HUES64 (cell line): ENCODE data around the gene TCF3.

ENCODE experiments used
- H3K27ac ChIP-seq: 2 replicates; pipeline ENCODE4 v1.7.0; 2013; ENCODE audit warnings: low read depth, low read length, inconsistent platforms
- H3K27me3 ChIP-seq: 2 replicates; pipeline ENCODE4 v1.6.1; 2013; ENCODE audit warnings: mild to moderate bottlenecking, low read length; ENCODE audit not compliant: insufficient read depth
- H3K36me3 ChIP-seq: 2 replicates; pipeline ENCODE4 v1.6.1; 2013; ENCODE audit warnings: mild to moderate bottlenecking, low read length; ENCODE audit not compliant: insufficient read depth
- H3K4me1 ChIP-seq: 2 replicates; pipeline ENCODE4 v1.6.1; 2013; ENCODE audit warnings: mild to moderate bottlenecking, low read length, moderate library complexity; ENCODE audit not compliant: insufficient read depth
- H3K4me3 ChIP-seq: 2 replicates; pipeline ENCODE4 v1.5.1; 2013; ENCODE audit warnings: mild to moderate bottlenecking, low read length, moderate library complexity
- H3K9ac ChIP-seq: 2 replicates; pipeline ENCODE4 v1.6.1; 2013; ENCODE audit warnings: mild to moderate bottlenecking, low read depth, low read length
- H3K9me3 ChIP-seq: 2 replicates; pipeline ENCODE4 v1.6.1; 2013; ENCODE audit warnings: low read depth, low read length; ENCODE audit not compliant: insufficient read depth
- WGBS: fragments of 150-250, 120-280 bp; methylation state at CpG from one replicate; pipeline ENCODE4 v1.1.7; 2013; ENCODE audit warnings: missing lambda C conversion rate; 5-methylcytosine and 5-hydroxymethylcytosine counted together

TCF3 gene

GRCh38 chr19:1621574-1621973 is 30.8 kb downstream of the TCF3 start:
- H3K36me3 ChIP-seq: peaks cover 86% of the 10 kb centered on the region
- no peak overlapping the region for H3K4me3 ChIP-seq
- H3K9me3 ChIP-seq: no peaks in the 10 kb centered on the region
- H3K4me1 ChIP-seq: no peaks in the 10 kb centered on the region
- H3K27me3 ChIP-seq: no peaks in the 10 kb centered on the region
- 90% methylated on average over 23 of the region's 23 CpGs for WGBS
- no peak overlapping the region for H3K27ac ChIP-seq
- H3K9ac ChIP-seq: no peak overlapping the region; the same call in 1 of the 2 replicates

DNA sequence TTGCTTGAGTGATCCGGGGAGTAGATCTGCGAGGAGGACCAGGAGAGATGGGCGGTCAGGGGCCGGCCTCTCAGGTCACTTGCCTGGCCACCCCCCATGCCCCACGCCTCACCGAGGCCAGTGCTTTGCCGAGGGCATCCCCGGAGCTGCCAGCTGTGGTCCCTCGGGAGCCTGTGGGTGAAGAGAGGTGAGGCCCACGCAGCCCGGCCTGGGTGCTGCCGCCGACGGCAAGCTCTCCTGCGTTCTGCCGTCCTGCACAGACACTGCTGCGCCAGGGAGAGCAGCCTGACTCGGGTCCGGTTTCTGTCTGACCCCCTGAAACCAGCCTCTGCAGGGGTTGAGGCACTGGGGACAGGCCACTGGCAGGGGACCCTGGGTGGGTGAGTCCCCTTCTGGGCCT is 31.4 kb downstream of the TCF3 start:
- Histone ChIP-seq H3K9ac (no peak overlapping the region), H3K4me3 (no peak overlapping the region), H3K27me3 (no peaks in the 10 kb centered on the region), H3K9me3 (no peaks in the 10 kb centered on the region), H3K27ac (no peak overlapping the region), H3K36me3 (peaks cover 87% of the 10 kb centered on the region), H3K4me1 (no peaks in the 10 kb centered on the region)
- WGBS: 94% methylated on average over 19 of the region's 19 CpGs

- 87% methylated on average over 11 of the region's 11 CpGs for WGBS
- no peaks in the 10 kb centered on the region for H3K27me3 ChIP-seq
- no peaks in the 10 kb centered on the region for H3K9me3 ChIP-seq
- no peak overlapping the region for H3K9ac ChIP-seq
- H3K4me3 ChIP-seq: no peak overlapping the region
- no peak overlapping the region for H3K27ac ChIP-seq
- no peaks in the 10 kb centered on the region for H3K4me1 ChIP-seq
- H3K36me3 ChIP-seq: peaks cover 87% of the 10 kb centered on the region
Measured at GRCh38 chr19:1620502-1620901, 31.9 kb downstream of the TCF3 start.

GRCh38 chr19:1619703-1620102 is 32.7 kb downstream of the TCF3 start:
- Histone ChIP-seq H3K27me3 (no peaks in the 10 kb centered on the region), H3K4me3 (no peak overlapping the region), H3K4me1 (no peaks in the 10 kb centered on the region), H3K9me3 (no peaks in the 10 kb centered on the region), H3K36me3 (peaks cover 87% of the 10 kb centered on the region), H3K27ac (no peak overlapping the region), H3K9ac (no peak overlapping the region)
- WGBS: 95% methylated on average over 18 of the region's 18 CpGs

- no peaks in the 10 kb centered on the region for H3K27me3 ChIP-seq
- no peak overlapping the region for H3K27ac ChIP-seq
- no peak overlapping the region for H3K4me3 ChIP-seq
- no peak overlapping the region for H3K9ac ChIP-seq
- H3K36me3 ChIP-seq: peaks cover 88% of the 10 kb centered on the region
- H3K4me1 ChIP-seq: no peaks in the 10 kb centered on the region
- H3K9me3 ChIP-seq: no peaks in the 10 kb centered on the region
- 97% methylated on average over 26 of the region's 26 CpGs for WGBS
Measured at GRCh38 chr19:1619094-1619439, 33.3 kb downstream of the TCF3 start.

GRCh38 chr19:1618157-1619093 is 34.0 kb downstream of the TCF3 start:
- Histone ChIP-seq H3K9me3 (no peaks in the 10 kb centered on the region), H3K4me1 (no peaks in the 10 kb centered on the region), H3K27ac (no peak overlapping the region), H3K4me3 (no peak overlapping the region), H3K9ac (no peak overlapping the region), H3K27me3 (no peaks in the 10 kb centered on the region), H3K36me3 (peaks cover 88% of the 10 kb centered on the region)
- WGBS: 86% methylated on average over 24 of the region's 24 CpGs

DNA sequence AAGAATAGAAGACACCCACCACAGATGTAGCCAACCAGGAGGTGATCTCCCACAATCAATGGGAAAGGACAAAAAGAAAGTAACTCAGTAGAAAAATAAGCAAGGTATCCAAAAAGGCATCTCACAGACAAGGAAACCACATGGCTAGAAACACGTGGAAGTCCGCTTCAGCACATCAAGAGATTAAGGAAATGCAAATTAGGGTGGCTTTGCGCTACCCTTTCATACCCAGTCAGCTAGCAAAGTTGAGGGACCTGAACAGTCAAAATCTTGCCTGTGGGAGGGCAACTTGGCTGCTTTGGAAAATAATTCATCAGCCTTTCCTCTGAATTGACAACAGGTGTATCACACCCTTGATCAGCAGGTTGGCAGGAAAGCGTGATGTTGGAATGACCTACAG is 35.5 kb downstream of the TCF3 start:
- H3K4me1 ChIP-seq: no peaks in the 10 kb centered on the region
- H3K9me3 ChIP-seq: no peaks in the 10 kb centered on the region
- 75% methylated on average over 4 of the region's 4 CpGs for WGBS
- H3K27ac ChIP-seq: no peak overlapping the region
- no peaks in the 10 kb centered on the region for H3K27me3 ChIP-seq
- H3K36me3 ChIP-seq: peaks cover 90% of the 10 kb centered on the region
- no peak overlapping the region for H3K4me3 ChIP-seq
- no peak overlapping the region for H3K9ac ChIP-seq

DNA sequence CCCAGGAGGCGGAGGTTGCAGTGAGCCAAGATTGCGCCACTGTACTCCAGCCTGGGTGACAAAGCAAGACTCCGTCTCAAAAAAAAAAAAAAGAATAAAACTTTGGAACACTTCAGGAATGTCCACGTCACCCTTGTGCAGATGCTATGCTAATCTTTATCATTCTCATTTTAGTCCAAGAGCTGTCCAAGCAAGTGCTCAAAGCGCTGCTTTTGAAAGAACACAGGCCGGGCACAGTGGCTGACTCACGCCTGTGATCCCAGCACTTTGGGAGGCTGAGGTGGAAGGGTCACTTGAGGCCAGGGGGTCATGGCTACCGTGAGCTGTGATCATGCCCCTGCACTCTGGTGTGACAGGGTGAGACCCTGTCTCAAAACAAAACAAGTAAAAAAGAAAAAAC is 36.0 kb downstream of the TCF3 start:
- Histone ChIP-seq H3K27me3 (no peaks in the 10 kb centered on the region), H3K4me1 (no peaks in the 10 kb centered on the region), H3K4me3 (no peak overlapping the region), H3K9me3 (no peaks in the 10 kb centered on the region), H3K9ac (no peak overlapping the region), H3K27ac (no peak overlapping the region), H3K36me3 (peaks cover 91% of the 10 kb centered on the region)
- WGBS: 95% methylated on average over 8 of the region's 8 CpGs

DNA sequence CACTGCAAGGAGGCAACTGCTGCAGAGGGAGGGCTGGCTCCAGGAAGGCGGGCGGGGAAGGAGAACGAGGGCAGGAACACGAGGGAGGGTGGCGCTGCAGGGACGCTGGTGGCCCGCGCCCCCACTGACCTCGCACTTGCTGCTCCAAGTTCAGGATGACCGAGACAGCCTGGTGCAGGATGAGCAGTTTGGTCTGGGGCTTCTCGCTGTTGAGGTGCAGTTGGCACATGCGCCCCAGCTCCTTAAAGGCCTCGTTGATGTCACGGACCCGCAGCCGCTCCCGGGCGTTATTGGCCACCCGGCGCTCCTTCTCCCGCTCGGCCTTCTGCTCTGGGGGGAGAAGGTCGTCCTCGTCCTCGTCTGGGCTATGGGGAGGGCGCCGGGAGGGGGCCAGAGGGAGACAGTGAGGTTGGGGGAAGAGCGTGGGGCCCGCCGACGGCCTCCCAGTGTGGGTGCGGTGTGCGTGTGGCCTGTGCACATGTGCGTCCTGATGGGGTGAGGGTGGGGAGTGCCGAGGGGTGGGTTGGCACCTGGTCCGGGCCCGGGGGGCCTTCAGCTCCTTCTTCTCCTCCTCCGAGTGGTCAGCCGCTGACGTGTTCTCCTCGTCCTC is 37.2 kb downstream of the TCF3 start:
- no peaks in the 10 kb centered on the region for H3K9me3 ChIP-seq
- H3K36me3 ChIP-seq: peaks cover 94% of the 10 kb centered on the region
- WGBS: 93% methylated on average over 41 of the region's 41 CpGs
- H3K9ac ChIP-seq: no peak overlapping the region
- H3K27me3 ChIP-seq: no peaks in the 10 kb centered on the region
- no peak overlapping the region for H3K4me3 ChIP-seq
- H3K27ac ChIP-seq: no peak overlapping the region
- no peaks in the 10 kb centered on the region for H3K4me1 ChIP-seq

GRCh38 chr19:1613808-1614570 is 38.4 kb downstream of the TCF3 start:
- Histone ChIP-seq H3K36me3 (peaks cover 93% of the 10 kb centered on the region), H3K9me3 (no peaks in the 10 kb centered on the region), H3K4me3 (no peak overlapping the region), H3K9ac (no peak overlapping the region), H3K27me3 (no peaks in the 10 kb centered on the region), H3K4me1 (no peaks in the 10 kb centered on the region), H3K27ac (no peak overlapping the region)
- WGBS: 96% methylated on average over 32 of the region's 32 CpGs

DNA sequence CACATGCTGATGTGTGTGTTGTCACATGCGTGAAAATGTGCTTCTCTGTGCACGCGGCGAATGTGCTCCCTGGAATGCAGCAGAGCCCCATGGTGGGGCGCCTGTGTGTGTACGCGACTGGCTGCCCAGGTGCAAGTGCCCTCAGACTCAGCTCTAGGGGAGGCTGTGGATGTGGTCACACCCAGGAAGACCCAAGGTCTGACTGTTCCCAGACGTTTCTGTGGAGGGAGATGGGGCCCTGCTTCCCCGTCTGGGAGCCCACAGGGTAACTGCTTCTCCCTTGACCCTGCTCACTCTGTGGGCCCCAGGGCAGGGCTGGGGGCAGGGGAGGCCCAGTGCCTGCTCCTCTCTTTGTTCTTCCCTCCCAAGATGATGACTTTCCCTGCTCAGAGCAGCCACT is 39.3 kb downstream of the TCF3 start:
- no peak overlapping the region for H3K9ac ChIP-seq
- peaks cover 87% of the 10 kb centered on the region for H3K36me3 ChIP-seq
- no peaks in the 10 kb centered on the region for H3K9me3 ChIP-seq
- no peaks in the 10 kb centered on the region for H3K4me1 ChIP-seq
- H3K27me3 ChIP-seq: no peaks in the 10 kb centered on the region
- H3K4me3 ChIP-seq: no peak overlapping the region
- 91% methylated on average over 9 of the region's 9 CpGs for WGBS
- no peak overlapping the region for H3K27ac ChIP-seq
